ENCODE measurements around the gene PHLPP1.

The PHLPP1 gene

GRCh38 chr18:62741118-62741566, 25.8 kb downstream of the PHLPP1 start:
- Histone ChIP-seq H3K4me2 (ENCODE audit: low read length) (no peak overlapping the region), H3K27ac (no peak overlapping the region), H3K36me3 (ENCODE audit: control insufficient read depth, insufficient read depth, low read length) (no peaks in the 10 kb centered on the region), H3K79me2 (peaks cover 12% of the 10 kb centered on the region), H3K9me3 (ENCODE audit: control insufficient read depth, low read length) (no peaks in the 10 kb centered on the region), H2AFZ (no peak overlapping the region), H3K27me3 (ENCODE audit: control insufficient read depth, insufficient read depth, low read length) (no peaks in the 10 kb centered on the region), H3K4me3 (ENCODE audit: low read depth, low read length) (no peak overlapping the region), H3K9ac (no peak overlapping the region), H3K4me1 (no peaks in the 10 kb centered on the region)
- TF ChIP-seq CTCF (IDR thresholded peaks at IDR 0.05): no peak

GRCh38 chr18:62741584-62741983, 26.2 kb downstream of the PHLPP1 start:
- Histone ChIP-seq H3K4me3 (ENCODE audit: low read depth, low read length) (no peak overlapping the region), H2AFZ (no peak overlapping the region), H3K4me1 (no peaks in the 10 kb centered on the region), H3K9ac (no peak overlapping the region), H3K9me3 (ENCODE audit: control insufficient read depth, low read length) (no peaks in the 10 kb centered on the region), H3K79me2 (peaks cover 12% of the 10 kb centered on the region), H3K4me2 (ENCODE audit: low read length) (no peak overlapping the region), H3K27ac (no peak overlapping the region), H3K27me3 (ENCODE audit: control insufficient read depth, insufficient read depth, low read length) (no peaks in the 10 kb centered on the region), H3K36me3 (ENCODE audit: control insufficient read depth, insufficient read depth, low read length) (no peaks in the 10 kb centered on the region)
- no peak for TF ChIP-seq CTCF (IDR thresholded peaks at IDR 0.05)

GRCh38 chr18:62744076-62744968, 29.0 kb downstream of the PHLPP1 start:
- Histone ChIP-seq H3K9me3 (ENCODE audit: control insufficient read depth, low read length) (no peaks in the 10 kb centered on the region), H3K27ac (no peak overlapping the region), H3K4me2 (ENCODE audit: low read length) (no peak overlapping the region), H3K27me3 (ENCODE audit: control insufficient read depth, insufficient read depth, low read length) (no peaks in the 10 kb centered on the region), H3K4me3 (ENCODE audit: low read depth, low read length) (no peak overlapping the region), H3K79me2 (peaks cover 14% of the 10 kb centered on the region), H3K36me3 (ENCODE audit: control insufficient read depth, insufficient read depth, low read length) (no peaks in the 10 kb centered on the region), H2AFZ (no peak overlapping the region), H3K9ac (no peak overlapping the region), H3K4me1 (no peaks in the 10 kb centered on the region)
- TF ChIP-seq CTCF (IDR thresholded peaks at IDR 0.05): no peak

GRCh38 chr18:62745089-62745751, 29.9 kb downstream of the PHLPP1 start:
- Histone ChIP-seq H3K27ac (no peak overlapping the region), H3K9ac (no peak overlapping the region), H3K4me2 (ENCODE audit: low read length) (no peak overlapping the region), H2AFZ (no peak overlapping the region), H3K27me3 (ENCODE audit: control insufficient read depth, insufficient read depth, low read length) (no peaks in the 10 kb centered on the region), H3K4me3 (ENCODE audit: low read depth, low read length) (no peak overlapping the region), H3K9me3 (ENCODE audit: control insufficient read depth, low read length) (no peaks in the 10 kb centered on the region), H3K4me1 (no peaks in the 10 kb centered on the region), H3K79me2 (peaks cover 19% of the 10 kb centered on the region), H3K36me3 (ENCODE audit: control insufficient read depth, insufficient read depth, low read length) (no peaks in the 10 kb centered on the region)
- no peak for TF ChIP-seq CTCF (IDR thresholded peaks at IDR 0.05)
